Measurements from ENCODE around the gene PNPLA1.

Gene PNPLA1

DNA sequence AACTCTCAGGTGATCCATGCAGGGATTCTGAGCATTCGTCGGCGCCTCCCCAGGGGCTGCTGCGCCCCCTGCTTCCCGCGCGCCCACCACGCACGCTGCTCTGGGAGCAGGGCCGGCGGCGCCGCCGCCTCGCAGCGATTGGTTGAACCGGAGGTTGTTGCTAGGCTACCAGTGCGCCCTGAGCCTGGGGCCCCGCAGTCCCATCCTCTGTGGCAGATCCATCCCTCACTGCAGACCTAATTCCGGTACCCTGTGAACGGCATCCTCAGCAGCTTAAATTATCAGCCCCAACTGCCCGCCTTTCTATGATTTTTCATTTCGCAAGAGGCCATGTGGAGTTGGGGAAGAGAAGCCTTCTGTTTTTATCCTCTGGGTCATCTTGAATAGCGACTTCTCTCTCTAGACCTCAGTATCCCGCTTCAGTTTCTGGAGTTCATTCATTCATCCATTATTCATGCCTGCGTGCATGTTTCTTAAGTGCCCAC is 15.4 kb downstream of the PNPLA1 start:
- no peak for DNase-seq (ENCODE audit: low read depth)

- DNase-seq (ENCODE audit: low read depth), result no peak
These were observed 15.9 kb downstream of the PNPLA1 start for GRCh38 chr6:36285797-36286196.

GRCh38 chr6:36286858-36287257 is 17.0 kb downstream of the PNPLA1 start:
- DNase-seq (ENCODE audit: low read depth), result no peak

DNA sequence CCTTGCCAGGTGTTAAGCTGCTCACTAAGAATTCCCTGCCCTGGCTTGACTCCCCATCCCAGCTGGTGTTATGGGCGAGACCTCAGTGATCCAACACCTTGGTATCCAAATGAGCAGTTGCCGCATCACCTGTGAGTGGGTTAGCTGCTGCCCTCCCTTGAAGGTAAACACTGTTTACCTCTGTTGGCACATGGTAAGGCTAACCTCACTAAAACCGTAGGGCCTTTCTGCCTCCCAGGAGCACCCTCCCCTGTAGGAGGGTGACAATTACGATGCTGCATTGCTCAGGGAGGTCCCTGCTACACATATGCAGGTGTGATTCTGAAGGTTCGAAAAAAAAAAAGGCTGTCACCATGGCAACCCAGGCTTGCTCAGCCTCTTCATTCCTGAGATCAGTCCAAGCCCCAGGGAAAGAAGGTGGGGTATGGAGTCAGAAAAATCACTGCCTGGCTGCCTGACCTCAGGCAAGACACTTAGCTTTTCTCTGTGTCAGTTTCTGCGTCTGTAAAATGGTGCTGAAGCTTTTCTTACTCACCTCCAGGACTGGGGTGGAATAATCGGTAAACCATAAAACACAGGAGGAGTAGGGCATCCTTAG is 19.5 kb downstream of the PNPLA1 start:
- DNase-seq (ENCODE audit: low read depth), result no peak

DNA sequence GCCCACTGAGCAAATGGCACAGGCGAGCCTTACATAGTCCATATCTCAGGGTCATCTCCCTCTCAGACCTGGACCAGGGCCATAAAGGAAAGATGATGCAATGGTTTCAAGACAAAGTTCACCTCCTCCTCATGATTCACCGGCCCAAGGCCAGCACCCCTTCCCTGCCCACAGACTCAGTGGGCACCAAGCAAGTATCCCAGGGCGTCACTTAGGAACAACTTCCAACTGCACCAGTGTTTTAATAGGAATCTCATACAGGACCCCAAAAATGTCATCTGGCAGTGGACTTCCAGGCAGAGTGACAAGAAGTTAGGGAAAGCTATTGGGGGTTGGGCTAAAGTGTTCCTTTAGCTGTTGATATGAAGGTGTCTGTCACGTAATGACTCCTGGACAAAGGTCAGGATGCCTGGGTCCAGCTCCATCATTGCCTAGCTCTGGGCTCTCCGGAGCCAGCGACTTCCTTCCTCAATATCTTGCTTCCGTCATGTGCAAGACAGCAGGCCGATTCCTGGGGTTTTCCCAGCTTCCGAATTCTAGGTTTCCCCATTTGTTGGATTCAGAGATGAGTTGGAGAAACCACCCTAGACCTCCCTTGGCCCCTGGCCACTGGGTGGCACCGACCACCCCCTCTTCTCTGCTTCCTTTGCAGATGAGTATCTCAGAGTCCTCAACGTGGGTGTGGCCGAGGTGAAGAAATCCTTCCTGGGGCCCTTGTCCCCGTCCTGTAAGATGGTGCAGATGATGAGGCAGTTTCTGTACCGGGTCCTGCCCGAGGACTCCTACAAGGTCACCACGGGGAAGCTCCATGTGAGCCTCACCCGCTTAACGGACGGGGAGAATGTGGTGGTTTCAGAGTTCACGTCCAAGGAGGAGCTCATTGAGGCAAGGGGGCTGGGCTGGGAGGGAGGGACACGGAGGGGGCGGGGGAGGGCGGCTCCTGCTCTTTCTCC is 21.1 kb downstream of the PNPLA1 start:
- no peak for DNase-seq (ENCODE audit: low read depth)

DNA sequence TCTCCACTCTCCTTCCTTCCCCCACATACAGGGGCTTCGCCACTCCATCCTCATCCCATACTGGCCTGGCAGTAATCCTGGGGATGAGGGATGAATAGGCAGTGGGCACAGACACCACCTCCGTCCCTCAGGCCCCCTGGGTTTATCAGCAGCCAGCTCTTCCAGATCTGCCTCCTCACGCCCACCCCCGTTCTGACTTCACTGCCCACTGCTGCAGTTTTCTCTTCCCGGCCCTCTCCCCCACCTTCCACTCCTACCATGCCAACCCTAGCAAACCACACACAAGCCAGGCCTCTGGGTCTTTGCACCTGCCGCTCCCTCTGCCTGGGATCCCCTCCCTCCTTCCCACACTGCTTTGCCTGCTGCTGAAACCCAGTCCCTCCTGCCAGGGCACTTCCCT is 22.3 kb downstream of the PNPLA1 start:
- DNase-seq (ENCODE audit: low read depth), result no peak

DNA sequence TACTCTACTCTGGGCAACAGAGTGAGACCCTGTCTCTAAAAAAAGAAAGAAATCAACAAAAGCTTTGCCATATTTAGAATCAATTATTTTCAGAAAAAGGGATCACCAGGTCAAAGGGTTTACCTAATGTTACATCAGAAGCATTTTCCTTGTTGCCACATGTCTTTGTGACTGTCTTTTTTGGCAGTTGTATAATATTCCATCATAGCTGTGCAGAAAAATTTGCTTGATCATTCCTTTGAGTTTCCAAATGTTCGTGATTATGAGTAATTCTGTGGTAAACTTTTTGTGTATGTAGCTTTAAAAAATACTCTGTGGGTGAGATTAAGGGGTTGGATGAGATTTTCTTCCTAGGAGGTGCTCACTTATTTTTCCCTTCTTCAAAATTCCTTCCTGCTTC is 26.4 kb downstream of the PNPLA1 start:
- DNase-seq (ENCODE audit: low read depth), result no peak

DNA sequence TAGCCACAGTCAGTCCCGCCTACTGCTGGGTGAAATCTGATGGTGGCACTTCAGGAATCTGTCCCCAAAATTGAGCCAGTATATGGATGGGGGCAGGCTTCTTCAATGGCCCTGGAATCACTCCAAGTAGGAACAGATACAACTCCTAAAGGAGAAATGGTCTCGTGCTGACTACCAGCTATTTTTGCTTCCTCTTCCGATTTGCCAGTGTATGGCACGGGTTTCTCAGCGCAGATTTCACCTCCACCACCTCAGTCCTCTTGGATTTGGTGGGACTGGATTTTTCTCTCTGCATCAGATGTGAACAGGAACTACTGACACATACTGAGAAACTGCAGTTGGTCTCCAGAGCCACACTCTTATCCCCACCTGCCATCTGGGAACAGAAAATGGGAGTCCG is 27.2 kb downstream of the PNPLA1 start:
- no peak for DNase-seq (ENCODE audit: low read depth)

DNA sequence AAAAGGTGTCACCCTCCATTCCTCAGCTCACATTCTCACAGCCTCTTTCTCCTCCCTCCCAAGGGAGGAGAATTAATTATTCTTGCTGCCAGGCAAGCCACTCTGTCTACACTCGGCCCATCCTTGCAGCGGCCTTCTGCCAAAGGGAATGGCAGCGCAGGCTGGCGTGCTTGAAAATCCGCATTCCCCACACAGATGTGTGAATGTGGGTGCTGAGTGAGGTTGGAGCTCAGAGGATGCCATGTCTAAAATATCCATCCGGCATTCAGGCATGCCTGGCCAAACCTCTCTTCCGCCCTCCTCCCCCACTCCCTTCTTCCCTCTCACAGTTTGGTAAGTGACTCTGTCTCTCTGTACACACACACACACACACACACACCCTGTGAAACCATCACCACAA is 27.7 kb downstream of the PNPLA1 start:
- DNase-seq (ENCODE audit: low read depth), result no peak

DNA sequence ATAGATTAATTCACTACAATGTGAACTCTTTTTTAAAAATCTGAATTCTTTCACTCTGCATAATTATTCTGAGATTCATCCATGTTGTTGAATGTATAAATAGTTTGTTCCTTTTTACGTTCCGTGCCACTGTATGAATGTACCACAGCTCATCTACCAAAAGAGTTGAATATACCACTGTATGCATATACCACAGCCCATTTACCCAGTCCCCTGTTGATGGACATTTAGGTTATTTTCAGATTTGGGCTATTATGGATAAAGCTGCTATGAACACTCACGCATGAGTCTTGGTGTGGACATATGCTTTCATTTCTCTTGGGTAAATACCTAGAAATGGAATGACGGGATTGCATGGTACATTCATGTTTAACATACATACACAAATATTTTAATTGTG is 28.2 kb downstream of the PNPLA1 start:
- DNase-seq (ENCODE audit: low read depth), result no peak

DNA sequence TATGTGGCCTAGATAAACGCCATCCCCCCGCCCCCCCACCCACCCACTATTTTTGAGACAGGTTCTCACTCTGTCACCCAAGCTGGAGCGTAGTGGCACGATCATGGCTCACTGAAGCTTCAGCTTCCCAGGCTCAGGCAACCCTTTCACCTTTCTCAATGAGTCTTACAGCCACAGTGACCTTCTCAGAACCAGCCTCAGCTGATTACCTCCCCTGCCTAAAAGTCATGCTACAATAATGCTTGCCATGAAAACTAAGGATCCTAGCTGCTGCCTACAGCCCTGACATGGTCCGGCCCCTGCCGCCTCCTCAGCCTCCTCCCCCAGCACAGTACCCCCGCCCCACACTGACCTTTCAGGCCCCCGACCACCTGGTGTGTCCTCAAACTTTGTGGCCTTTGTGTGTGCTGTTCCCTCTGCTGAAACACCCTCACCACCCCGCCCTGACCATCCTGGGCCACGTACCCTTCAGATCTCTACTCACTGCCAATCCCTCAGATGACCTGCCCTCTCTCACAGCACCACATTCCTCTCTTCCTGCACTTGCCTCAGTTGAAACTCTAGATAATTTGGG is 31.3 kb downstream of the PNPLA1 start:
- no peak for DNase-seq (ENCODE audit: low read depth)

GRCh38 chr6:36301781-36302180 is 31.9 kb downstream of the PNPLA1 start:
- no peak for DNase-seq (ENCODE audit: low read depth)

GRCh38 chr6:36302227-36302976 is 32.5 kb downstream of the PNPLA1 start:
- DNase-seq (ENCODE audit: low read depth), result peak; percentile 84

GRCh38 chr6:36305885-36306284 is 36.0 kb downstream of the PNPLA1 start:
- DNase-seq (ENCODE audit: low read depth), result no peak

DNA sequence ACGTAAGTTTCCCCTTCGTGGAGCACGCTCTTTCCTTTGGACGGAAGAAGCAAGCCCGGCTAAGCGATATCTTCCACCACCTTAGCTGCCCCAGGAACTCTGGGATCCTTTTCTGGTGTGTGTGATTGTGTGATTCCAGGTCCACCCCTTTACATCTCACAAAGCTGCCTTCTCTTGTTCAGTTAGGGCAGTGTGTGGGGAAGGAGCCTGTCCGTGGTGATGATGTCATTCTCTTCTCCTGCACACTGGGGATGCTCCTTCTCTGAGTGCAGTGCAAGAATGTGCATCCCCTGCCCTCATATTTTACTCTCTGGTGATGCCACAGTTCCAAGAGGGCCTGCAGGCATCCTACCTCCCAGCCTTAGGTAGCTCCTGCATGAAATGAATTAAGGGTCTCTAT is 36.5 kb downstream of the PNPLA1 start:
- DNase-seq (ENCODE audit: low read depth), result no peak

GRCh38 chr6:36308514-36308913 is 38.7 kb downstream of the PNPLA1 start:
- no peak for DNase-seq (ENCODE audit: low read depth)

- DNase-seq (ENCODE audit: low read depth), result no peak
These were observed 39.3 kb downstream of the PNPLA1 start for GRCh38 chr6:36309203-36309602.

DNA sequence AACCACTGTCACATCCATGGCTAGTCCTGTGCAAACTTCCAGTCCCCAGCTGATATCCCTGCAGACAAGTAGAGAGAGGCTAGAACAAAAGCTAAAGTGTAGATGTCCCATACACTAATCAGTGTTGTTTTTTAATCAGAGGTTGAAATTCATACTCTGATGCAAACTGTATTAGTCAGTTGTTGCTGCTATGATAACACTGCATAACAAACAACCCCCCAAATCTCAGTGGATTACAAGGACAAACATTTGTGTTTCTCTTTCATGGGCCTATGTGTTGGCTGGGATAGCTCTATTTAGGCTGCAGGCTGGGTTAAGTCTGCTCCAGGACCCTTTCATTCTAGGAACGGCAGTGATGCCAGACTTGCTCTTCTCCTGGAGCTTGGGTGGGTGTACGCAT is 40.0 kb downstream of the PNPLA1 start:
- no peak for DNase-seq (ENCODE audit: low read depth)

DNA sequence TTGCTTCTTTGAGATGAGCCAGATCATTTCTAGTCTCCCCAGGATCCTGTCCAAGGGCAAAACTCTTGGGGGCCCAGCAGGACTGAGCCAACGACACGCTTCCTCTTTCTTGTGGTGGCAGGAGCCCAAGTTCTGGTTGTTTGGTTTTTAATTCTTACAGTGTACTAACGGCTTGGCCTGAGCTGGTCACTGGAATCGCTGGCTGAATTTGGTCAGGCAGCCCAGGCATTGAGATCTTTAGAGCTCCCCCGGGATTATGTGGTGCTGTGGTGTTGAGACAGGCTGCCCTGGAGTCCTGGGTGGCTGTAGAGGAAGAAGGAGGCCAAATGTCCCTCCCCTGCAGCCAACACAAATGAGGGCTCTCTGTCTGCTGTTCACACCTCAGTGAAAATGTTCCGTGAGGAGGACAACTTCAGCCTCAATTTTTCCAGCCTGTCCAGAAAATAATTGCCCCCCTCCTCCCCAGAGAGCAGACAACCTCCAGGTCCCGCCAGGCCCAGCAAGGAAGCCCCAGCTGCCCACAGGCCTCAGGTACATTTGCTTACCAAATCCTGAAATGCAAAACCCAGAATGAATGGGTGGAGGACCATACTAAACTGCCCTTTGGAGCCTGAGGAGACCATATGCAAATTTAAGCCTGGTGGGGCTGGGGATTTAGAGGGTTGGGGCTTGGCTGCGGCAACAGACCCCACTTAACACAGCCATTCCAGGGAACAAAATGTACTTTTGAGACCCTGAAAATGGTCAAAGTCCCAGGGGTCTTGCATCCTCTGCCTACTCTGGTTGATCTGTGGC is 43.2 kb downstream of the PNPLA1 start:
- DNase-seq (ENCODE audit: low read depth), result no peak

DNA sequence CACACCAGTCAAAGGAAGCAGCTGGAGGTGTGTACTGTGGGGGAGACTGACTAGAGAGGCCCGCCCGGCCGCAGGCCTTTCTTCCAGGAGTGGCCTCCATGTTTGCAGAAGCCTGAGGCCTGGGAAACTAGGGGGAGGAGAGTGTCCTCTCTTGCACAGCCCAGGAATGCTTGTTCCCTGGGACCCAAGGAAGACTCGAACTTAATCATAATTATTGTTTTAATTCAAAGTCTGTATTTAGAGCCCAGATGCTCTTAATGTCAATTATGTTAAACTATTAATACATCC is 43.7 kb downstream of the PNPLA1 start:
- DNase-seq (ENCODE audit: low read depth), result no peak

- no peak for DNase-seq (ENCODE audit: low read depth)
These were observed 44.6 kb downstream of the PNPLA1 start for GRCh38 chr6:36314221-36315014.
